GM23248 (cell line): ENCODE data around the gene TBC1D22A.

Experiments
- EZH2 ChIP-seq: fragments of 200-600 bp; sonication (generic); IDR thresholded peaks from 2 replicates; pipeline ENCODE4 v1.6.1; 2018; ENCODE audit warnings: antibody characterized with exemption, mild to moderate bottlenecking; ENCODE audit not compliant: insufficient read depth, poor library complexity, severe bottlenecking
- EZH2phosphoT487 ChIP-seq: fragments of 200-600 bp; sonication (generic); IDR thresholded peaks from 2 replicates; pipeline ENCODE4 v1.6.1; 2018; ENCODE audit warnings: antibody characterized with exemption, moderate library complexity, mild to moderate bottlenecking, low read depth; ENCODE audit not compliant: insufficient read depth

DNA sequence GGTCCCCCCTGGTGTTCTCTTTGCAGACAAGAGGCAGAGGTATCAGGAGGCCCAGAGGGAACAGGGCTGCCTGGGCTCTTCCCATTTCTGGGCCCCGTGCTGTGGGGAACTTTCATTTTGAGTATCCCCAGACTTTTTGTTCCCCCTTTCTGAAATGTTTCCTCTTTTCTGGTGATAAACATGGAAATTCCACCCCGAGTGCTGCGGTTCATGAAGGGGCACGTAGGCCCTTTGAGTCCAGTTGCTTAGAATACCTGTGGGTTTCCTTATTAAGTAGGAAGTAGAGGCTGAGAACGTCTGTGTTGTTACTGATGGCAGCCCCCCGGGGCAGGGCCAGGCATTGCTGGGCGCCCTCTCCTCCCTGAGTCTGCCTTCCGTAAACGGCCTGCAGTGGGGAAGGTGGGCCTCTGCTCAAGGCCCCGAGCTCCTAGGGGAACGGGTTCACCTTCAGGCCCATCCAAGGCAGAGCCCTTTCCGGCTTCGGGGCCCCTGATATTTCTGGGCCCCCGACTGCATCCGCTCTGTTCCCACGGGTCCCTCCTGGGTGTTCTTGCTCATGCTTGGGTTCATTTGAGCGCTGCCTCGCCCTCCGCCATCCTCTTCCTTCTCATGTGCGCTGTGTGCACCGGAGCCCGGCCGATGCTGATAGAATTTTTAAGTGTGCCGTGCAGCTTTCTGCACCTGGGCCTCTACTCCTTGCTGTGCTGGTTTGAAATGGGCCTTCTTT, 12.0 kb downstream of the TBC1D22A start:
- no peak for TF ChIP-seq EZH2
- TF ChIP-seq EZH2phosphoT487: no peak
